Mesenteric fat pad (tissue), 1 donor: ENCODE measurements around the gene CHRM2. TPM values are rescaled to one million over a fixed set of nuclear protein-coding genes. Genes with fewer than 3 reads are reported as not detected.
"Not testable (repeated sequence)": the region's sequence is repeated elsewhere in the genome, so short reads cannot be mapped to it uniquely, and the experiment has no call there.

ENCODE experiments used
- DNase-seq: peaks from one replicate; pipeline ENCODE4 v3.0.0-alpha.2; 2020; ENCODE audit warnings: low spot score
- long read RNA-seq: library from polyadenylated mRNA; unstranded; transcript quantifications from one replicate; pipeline ENCODE4 v2.0.0, GENCODE V29; 2020
- total RNA-seq: library from RNA; stranded (reverse); fragmentation: NEBNext Ultra II Directional; extraction: Animal tissue kit (Norgen Biotek cat#: 25700); gene quantifications from one replicate; pipeline ENCODE4 v1.2.1, GENCODE V29; 2021
- donor health status: DM: yes; HTN: yes; CAD: no.

The CHRM2 gene
- not detected for total RNA-seq
- long read RNA-seq, result 0 reads

DNA sequence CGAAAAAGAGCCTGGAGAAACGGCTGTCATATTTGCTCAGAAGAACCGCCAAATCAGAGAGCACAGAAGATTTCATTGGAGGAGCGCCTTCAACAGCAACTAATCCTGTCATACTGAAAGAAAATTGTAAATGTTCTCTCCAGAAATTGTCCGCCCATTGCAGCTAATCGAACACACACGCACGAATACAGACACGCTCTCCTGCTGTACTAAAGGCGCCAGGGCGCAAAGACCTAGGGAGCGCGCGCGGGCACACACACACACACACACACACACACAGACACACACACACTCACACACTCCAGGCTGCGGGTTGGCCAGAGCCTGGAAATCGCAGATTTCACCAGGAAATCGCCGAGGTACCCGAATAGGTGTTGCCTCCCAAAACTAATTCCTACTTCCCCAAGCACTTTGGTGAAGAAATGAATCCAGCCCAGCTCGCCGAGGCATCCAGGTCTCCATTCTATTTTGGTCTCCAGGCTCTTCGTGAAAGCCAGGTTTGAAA, at the start of gene CHRM2:
CHRM2 (plus strand) TSS at position 157 of the 505 bp plus-strand sequence. CDS start 146,214 bp downstream, outside the sequence.
- no peak for DNase-seq

DNA sequence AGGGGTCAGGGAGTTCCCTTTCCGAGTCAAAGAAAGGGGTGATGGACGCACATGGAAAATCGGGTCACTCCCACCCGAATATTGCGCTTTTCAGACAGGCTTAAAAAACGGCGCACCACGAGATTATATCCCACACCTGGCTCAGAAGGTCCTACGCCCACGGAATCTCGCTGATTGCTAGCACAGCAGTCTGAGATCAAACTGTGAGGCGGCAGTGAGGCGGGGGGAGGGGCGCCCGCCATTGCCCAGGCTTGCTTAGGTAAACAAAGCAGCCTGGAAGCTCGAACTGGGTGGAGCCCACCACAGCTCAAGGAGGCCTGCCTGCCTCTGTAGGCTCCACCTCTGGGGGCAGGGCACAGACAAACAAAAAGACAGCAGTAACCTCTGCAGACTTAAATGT, 37.1 kb upstream of the CHRM2 start:
- DNase-seq, result not testable (repeated sequence)

DNA sequence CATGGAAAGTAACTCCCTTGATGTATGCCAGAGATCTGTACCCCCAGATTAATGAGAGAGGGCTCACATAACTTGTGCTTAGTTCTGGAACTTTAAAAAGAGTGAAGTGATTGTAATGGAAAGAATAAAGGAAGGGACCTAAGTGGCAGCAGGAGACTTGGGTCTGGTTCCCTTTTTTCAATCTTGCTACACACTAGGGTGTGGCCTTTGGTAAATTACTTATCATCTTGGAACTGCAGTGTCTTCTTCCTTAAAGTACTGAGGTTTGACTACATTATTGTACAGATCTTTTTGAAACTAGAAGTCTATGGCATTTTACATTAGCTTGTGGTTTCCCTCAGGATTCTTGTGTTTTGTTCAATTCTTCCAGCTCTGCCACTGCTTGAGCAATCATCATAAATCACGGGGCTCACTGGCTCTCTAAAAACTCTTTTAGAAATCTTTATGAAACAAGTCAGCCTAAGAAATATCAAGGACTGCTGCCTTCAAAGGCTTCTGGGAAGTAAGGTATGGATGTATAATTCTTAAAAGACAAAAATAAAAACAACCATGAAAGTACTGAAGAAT, 22.5 kb upstream of the CHRM2 start:
- no peak for DNase-seq

DNA sequence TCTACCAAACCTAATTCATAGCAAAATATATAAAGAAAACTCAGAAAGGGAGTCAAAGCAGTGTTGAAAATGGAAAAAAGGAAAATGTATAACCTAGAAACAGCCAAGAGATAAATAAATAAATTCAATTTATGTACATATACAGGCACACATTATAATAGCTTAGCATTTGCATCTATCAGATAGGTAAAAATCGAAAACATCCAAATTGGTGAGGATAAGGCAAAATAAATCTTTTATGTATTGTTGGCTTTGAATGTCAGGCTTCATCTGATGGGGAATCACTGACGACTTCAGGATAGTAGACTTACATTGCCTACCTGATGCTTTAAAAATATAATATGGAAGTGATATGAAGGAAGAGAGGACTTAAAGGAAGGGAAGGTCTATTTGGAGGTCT, 20.6 kb upstream of the CHRM2 start:
- no peak for DNase-seq

DNA sequence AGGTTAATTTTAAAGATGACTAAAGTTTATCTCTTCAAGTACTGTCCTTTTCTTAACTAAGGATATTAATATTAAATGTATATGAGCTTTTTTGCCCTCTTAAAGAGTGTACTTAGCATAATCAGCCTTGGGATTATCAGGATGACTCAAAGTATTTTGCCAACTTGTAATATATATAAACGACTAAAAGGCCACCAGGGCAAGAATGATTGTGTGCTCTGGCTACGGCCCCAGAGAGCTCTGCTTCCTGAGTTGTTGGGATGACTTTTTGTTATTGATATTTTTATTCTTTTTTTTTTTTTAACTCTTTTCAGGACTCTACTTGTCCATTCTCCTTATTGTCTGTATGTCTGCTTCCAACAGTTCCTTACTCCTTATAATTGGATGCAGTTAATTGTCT, 14.8 kb upstream of the CHRM2 start:
- DNase-seq, result no peak

DNA sequence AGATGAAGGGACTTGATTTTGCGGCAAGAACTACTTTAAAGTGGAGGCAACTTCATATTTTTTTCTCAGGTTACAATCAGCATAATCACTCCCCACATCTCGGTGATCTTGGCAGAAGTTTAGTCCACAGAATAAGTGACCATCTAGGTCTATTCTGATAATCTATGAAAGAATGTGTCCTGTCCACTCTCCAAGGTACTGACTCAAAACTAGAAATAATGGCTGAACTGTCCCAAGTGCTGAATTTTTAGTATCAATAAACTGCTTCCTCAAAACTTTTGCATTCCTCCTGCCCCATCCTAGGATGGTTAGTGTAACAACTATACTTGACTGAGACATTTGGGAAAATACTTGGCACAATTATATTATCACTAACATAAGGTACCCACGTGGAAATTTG, 10.9 kb upstream of the CHRM2 start:
- no peak for DNase-seq

DNA sequence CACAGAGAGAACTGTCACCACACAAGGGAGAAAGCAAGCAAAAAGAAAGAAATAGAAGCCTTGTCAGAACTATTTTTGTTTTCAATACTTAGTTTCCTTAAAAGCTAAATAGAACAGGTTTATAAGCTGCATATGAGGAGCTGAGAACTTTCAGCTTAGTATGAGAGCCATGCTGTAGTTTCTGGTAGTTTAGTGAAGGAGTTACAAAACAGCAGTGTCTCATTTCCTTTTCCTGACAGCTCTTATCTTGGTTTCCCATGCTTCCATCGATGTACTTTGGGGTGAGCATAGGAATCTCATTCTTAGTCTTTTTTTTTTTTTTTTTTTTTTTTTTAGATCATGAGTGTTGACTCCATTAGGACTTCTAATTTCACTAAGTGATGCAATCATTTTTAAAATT, 8.6 kb upstream of the CHRM2 start:
- DNase-seq, result no peak

DNA sequence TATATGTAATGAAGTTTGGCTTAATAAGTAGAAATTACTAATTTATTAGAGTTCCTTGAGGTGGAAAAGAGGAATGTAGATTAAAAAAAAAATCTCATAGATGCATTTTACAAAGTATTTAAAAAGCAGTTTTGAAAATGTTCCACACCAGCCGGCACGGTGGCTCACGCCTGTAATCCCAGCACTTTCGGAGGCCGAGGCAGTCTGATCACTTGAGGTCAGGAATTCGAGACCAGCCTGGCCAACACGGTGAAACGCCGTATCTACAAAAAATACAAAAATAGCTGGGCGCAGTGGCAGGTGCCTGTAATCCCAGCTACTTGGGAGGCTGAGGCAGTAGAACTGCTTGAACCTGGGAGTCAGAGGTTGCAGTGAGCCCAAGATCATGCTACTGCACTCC, 3.2 kb upstream of the CHRM2 start:
- no peak for DNase-seq

DNA sequence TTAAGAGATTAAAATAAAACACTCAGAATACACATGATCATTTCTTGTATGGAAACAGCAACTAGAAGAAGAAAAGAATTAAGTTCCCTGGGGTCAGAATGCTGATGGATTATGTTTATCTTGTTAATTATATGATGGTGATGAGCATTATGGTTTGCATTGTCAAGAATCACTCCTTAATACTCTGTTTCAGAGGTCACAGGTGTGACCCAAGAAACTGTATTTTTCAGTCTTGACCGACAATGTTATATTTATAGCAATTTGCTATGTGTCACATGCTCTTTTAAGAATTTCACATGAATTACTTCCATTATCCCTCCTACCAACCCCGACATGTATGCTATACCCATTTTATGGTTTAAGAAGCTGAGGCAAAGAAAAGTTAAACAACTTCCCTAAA, 2.7 kb upstream of the CHRM2 start:
- DNase-seq, result no peak

DNA sequence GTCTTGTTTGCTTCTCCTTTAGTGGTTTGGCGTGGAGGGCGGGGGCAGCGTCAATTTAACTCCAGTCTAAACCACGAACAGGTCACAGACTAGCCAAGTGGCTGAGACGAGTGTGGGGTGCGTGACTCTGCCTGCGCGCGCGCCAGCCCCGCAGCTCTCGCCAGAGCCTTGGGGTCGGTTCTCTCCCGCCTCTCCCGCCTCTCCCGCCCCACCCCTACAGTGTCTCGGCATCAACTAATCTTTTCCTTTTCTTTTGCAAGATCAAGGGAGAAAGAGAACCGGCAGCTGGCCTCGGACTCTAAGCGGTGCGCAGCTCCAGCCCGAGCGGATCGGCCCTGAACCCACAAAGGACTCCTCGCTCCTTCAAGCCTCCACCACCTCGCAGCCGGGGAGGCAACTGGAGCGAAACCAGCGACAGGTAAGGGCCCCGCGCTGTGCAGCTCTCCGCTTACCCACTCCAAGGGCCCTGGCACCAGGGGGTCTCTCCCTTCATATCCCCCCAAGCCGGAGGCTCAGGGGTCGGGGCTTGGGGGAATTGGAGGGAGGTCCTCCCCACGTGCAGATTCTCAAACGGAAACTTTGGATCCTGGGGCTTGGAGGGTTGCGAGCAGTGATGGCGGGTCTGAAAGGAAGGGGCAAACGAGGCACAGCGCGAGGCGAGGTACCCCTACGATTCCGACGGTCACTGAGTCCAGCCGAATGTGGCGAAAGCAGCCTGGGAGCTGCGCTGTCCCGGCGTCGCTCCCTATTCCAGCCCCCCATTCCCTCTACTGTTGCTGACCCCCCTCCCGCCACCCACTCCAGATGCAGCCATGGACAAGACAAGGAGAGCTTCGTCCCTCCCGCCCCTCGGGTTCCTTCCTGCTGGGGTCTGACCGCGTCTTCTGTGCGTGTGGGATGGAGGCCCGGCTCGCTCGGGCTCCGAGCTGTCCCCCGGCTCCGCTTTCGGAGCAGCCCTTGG, 829 bp downstream of the CHRM2 start:
- DNase-seq, result no peak

DNA sequence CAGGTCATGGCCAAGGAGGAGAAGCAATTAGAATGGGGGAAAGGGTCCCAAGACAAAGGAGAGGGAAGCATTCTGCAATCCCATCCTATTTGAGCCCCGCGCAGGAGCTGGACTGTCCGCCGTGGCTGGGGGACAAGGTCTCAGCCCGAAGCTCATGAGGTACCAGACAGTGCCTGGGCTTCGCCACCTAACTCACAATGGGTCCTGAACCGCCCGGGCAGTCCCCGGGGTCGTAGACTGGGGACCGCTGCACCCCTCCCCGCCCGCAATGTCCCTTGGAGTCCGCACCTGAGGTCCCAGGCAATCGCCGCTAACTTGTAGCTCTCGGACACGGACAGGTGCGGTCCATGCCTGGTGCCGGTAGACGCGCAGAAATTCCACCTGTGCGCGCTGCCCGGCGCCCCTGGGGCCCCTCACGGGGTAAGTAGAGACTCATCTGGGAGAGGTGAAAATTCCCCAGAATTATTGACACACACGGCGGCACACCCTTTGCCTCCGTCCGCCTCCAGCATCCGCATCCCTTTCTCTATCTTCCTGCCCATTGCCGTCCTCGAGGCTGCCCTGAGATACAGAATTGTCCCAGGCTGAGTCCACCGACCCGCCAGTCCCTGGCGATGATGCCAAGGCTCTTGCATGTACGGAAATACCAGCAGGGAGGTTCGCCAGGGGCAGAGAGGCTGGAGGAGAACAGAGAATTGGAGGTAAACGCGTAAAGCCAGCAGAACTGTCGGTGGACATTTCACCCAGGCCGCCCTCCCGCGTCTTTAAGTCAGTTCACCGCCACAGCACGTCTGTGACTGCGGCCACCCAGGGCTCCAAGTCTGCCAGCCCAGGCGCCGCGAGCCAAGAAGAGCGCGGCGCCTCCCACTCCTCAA, 1.8 kb downstream of the CHRM2 start:
- DNase-seq, result no peak

DNA sequence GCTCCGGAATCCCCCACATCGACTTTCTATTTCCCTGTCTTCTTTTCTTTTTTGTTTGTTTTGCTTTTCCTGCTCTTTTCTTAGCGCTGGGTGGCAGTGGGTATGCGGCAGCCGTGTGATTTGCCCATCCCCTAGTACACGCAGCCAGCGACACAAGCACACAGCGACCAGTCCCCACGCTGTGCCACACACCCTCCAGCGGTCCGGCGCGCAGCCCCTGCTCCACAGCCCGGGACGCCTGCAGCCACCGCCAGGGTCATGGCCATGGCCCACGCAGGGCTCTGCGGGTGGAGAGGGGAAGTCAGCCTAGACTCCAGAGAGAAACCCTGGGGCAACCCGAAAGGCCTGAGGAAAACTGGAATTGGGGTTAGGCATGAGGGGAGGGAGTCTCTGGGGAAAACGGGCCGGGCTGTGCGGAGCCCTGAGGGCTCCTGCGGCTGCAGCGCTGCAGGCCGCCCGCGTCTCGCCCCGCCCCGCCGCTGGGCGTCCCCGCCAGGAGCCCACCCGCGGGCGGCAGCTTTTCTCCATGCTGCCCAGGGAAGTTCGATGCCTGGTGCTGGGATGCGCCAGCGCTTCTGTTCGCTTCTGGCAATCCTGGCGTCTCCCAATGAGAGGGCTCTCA, 2.5 kb downstream of the CHRM2 start:
- no peak for DNase-seq

DNA sequence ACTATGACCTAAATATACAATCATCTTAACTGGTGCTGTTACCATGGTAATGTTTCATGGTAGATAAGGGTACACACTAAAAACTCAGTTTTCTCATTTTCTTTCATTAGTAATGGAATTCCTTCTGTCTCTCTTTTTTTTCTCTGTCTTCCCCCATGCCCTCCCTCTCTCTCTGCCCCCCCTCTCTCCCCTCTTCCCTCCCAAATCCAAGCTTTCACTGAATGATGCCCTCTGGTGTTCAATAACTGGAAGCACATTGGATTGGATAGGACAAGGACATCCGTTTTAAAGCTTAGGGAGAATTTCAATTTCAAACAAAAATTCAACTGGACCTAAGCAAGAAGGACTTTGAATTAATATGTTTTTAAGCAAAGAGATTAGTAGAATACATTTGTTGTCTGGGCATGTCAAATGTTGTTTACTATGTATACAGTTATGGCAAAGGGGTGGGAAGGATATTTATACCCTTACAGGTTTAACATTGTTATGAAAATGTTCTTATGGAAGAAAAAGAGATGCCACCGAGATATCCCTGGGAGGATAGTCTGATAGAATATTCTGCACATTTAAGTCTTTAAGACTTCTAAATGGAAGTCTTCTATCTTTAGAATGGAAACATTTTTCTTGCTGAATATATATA, 6.1 kb downstream of the CHRM2 start:
- DNase-seq, result no peak

DNA sequence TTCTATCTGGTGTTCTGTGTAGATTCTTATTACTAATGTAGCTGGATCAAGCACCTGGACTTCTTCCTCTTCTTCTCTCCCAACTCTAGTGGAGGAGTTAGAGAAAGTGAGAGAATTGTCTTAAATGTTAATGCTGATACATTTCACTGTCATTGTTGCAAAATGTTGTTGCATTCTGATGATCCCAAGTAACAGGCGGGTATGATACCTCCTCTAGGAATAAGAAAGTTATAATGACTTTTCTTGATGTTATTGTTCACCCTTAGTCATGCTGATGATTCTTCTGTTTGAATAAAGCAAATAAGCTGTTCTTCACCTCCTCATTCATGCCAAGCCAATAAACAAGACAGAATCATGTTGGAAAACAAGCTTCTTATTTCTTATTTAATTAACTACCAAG, 9.1 kb downstream of the CHRM2 start:
- DNase-seq, result no peak

DNA sequence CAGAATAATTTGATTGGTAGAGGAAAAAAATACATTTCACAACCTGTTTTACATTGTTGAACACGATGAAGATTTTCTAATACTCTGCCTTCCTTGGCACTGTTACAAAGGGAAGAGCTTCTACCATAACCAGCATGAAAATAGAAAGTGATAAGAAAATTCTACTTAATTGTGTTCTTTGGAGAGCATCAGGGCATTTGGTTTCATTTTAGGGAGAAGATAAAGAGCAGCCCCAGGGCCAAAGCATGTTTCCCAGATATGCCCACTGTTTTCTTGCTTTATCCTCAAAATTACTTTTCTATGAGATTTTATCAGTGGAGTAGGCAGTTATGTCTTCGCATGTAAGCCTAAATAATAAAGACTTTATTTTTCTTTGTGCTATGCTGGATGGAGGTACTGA, 9.5 kb downstream of the CHRM2 start:
- DNase-seq, result no peak

DNA sequence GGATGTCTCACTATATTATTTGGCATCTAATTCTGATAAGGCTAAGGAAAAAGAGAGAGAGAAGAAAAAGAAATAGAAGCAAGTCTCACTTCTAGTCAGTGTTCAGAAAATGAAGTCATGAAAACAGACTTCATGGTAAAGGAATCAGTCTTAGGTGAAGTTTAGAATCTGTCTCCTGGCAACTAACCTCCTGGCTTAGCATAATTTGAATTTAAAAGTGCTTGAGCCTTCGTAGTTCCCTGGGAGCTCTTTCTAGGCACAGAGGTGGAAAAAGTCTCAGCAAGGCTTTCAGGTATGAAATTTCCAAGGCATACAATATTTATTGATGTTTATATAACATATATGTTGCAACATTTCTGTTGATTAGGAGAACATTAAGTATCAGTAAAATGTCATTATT, 10.4 kb downstream of the CHRM2 start:
- no peak for DNase-seq

DNA sequence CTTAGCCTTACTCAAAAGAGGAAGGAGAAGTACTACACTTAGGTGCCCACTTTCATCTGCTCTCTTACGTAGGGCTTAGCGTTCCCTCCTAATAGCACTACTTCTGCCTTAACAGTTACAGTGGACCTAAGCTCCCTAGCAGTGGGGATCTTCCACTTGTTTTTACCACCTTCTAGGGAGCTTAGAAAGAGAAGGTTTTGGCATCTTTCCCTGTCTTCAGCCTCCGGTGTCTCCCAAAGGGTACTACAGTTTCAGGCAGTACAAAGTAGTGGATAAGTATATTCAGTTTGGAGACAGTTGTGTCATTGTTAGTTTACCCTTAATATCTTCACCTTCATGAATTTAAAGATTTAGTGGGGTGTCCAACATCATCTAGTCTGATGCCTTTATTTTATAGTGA, 14.6 kb downstream of the CHRM2 start:
- DNase-seq, result no peak

DNA sequence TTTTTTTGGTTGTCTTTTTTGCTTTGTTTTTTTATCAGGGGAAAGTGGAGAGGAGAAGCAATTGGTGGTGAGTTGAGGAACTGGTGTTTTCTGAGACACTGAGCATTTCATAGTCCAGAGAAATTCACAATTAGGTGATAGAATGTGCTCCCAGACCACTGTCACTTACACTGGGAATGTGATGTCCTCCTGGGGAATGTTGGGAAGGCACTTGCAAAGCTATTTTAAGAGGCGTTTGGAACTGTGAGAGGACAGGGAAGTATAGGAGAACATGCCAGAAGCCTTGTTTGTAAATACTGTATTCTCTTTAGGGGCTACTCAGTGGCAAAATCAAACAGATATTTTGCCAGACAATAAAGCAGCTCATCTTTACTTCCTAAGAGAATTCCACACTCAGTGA, 16.0 kb downstream of the CHRM2 start:
- DNase-seq, result no peak

DNA sequence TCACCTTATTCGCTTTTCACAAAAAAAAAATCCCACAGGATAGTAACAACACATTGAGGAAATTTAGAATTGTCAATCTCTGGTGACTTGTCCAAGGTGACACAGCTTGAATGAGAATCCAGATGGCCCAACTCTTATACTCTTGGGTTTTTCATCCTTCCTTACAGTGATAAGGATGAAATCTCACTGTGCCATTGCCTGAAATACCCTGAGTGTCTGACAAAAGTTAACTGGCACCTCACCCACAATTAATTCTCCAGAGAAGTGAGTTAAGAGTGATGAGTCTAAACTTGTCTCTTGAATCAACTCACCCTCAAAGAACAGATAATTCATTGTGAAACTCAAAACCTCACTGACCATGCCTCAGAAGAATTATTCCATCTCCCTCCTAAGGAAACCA, 18.9 kb downstream of the CHRM2 start:
- no peak for DNase-seq

DNA sequence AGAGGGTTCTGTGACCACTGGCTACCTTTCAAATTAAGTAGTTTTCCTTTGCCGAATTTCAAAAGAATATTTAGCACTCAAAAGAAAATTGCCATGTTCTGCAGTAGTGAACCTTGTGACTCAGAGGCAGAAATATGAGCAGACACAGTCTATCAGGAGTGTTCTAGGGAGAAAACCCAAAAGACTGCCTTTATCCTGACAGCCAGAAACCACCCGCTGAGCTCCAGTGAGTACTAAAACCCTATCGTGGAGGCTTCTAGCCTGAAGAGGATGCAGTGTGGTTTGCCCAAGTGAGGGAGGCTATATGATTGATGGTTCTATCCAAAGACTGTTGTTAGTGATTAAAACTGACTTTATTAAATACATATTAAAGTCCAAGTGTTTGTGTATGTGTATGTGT, 21.9 kb downstream of the CHRM2 start:
- DNase-seq, result no peak

DNA sequence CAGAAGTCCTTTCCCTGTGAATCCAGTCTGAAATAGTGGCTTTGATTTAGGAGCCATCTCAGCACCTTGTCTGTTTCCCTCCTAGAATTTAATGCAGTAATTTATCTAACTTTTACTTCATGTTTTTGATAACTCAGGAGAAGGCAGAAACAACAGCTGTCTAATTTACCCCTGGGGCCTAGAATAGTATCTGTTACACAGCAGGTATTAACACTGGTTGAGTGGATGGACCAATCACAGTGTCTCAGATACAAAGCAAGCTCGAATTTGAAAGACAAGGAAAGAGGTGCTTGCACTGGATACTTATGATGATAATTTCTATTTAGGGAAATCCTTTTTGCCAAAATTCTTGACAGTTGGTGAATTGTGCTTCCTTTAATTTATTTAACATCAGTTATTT, 23.4 kb downstream of the CHRM2 start:
- no peak for DNase-seq
